ENCODE measurements around the gene ENTPD6.

Gene ENTPD6

GRCh38 chr20:25270829-25271251 lies 75.3 kb downstream of the ENTPD6 start:
- TF ChIP-seq, protein P1, sequence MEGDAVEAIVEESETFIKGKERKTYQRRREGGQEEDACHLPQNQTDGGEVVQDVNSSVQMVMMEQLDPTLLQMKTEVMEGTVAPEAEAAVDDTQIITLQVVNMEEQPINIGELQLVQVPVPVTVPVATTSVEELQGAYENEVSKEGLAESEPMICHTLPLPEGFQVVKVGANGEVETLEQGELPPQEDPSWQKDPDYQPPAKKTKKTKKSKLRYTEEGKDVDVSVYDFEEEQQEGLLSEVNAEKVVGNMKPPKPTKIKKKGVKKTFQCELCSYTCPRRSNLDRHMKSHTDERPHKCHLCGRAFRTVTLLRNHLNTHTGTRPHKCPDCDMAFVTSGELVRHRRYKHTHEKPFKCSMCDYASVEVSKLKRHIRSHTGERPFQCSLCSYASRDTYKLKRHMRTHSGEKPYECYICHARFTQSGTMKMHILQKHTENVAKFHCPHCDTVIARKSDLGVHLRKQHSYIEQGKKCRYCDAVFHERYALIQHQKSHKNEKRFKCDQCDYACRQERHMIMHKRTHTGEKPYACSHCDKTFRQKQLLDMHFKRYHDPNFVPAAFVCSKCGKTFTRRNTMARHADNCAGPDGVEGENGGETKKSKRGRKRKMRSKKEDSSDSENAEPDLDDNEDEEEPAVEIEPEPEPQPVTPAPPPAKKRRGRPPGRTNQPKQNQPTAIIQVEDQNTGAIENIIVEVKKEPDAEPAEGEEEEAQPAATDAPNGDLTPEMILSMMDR (IDR thresholded peaks at IDR 0.05; ENCODE audit: low read length, missing control alignments) = no peak
- no peak overlapping the region for H3K4me3 ChIP-seq (replicated peaks; ENCODE audit: low read depth, low read length)
- no peak for DNase-seq (ENCODE audit: low read depth)

DNA sequence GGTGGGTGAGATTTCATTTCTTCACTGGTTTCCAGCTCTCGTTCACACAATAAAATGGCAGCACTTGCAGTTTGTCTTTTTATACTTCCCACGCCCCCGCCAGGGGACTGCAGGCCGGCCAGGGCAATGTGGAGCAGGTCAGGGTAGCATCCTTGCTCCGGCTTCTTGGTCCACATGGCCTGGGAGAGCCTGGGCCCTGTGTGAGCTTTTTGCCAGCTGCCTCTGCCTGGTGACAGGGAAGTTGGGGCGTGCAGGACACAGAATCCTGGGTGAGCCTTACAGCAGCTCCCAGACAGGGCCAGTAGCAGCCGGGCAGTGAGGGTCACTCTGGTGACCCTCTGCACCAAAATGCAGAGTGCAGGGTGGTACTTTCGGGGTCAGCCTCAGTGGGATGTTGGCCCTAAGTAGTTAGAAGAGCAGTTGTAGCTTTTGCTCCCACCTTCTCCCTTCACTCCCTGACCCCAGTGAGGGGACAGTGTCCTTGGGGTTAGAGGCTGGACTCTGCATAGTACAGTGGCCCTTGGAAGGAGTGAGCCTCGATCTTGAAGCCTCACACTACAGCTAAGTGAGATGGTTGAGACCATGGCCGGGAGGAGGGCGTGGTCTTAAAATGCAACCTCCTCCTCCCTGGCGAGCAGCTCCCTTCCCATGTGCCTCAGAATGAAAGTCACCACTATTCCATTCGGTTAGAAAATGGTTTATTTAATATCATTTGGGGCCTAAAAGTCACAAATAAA lies 76.1 kb downstream of the ENTPD6 start:
- DNase-seq (ENCODE audit: low read depth) = no peak
- TF ChIP-seq, protein P1 (IDR thresholded peaks at IDR 0.05; ENCODE audit: low read length, missing control alignments) = no peak
- H3K4me3 ChIP-seq (replicated peaks; ENCODE audit: low read depth, low read length) = no peak overlapping the region

DNA sequence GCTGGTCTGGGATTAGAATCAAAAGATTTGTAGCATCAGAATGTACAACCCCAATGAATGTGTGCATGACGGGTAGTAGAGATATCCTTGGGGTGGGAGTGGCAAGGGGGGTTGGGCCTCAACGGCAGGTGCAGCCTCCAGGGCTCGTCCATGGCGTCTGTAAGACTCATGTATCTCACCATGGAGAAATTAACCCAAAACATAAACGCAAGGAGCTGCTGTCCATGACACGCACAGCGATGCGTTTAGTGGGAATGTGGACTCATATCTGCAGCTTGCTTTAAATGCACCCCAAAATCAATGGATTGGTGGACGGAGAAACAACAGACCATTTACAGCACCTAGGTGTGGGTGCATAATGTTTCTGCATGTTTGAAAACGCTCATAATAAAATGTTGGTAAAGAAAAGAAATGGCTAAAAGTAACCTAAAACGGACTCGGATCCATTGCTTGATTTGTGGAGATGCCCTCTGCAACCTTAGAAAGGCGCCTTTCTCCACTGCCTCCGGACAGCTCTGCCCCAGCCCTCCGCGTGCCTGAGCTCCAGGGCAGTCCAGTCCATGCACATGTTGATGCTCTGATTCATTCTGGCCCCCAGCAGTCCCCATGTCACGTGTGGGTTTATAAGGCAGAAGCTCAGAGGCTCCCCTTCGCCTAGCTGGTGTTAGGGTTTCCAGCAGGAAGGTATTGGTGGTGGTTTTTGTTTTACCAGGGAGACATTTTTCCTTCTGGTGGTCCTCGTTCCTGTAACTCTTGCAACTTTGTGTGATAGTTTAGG lies 76.9 kb downstream of the ENTPD6 start:
- TF ChIP-seq, protein P1 (IDR thresholded peaks at IDR 0.05; ENCODE audit: low read length, missing control alignments) = no peak
- no peak overlapping the region for H3K4me3 ChIP-seq (replicated peaks; ENCODE audit: low read depth, low read length)
- DNase-seq (ENCODE audit: low read depth) = no peak

GRCh38 chr20:25273046-25273445 lies 77.5 kb downstream of the ENTPD6 start:
- no peak for DNase-seq (ENCODE audit: low read depth)
- TF ChIP-seq, protein P1 (IDR thresholded peaks at IDR 0.05; ENCODE audit: low read length, missing control alignments) = no peak
- no peak overlapping the region for H3K4me3 ChIP-seq (replicated peaks; ENCODE audit: low read depth, low read length)

DNA sequence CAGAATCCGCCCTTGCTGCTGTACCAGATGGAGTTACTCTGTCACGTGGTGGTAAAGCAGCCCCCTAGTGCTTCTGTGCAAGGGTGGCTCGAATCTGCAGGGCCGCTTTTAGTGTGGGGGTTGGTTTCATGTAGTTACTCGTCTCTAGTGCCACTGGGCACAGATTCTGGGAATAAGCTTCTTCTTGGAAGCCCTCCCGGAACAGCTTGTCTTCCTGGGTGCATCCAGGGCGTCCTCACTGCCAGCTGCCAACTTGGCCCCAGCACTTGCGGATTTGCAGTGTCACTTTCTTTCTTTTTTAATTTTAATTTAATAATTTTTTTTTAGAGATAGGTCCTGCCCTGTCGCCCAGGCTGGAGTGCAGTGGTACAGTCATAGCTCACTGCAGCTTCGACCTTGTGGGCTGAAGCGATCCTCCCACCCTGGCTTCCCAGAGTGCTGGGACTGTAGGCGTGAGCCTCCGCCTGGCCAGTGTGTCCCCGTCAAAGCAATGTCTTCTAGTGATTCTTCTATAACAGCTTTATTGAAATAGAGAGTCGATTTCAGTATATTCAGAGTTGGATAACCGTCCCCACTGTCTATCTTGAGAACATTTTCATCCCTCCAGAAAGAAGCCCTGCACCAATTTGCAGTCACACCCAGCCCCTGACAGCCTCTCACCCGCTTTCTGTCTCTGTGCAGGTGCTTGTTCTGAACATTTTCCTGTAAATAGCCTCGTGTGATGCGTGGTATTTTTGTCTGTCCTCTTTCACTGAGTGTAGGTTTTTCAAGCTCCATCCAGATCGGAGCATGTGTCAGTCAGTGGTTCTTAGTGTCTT lies 78.2 kb downstream of the ENTPD6 start:
- no peak for DNase-seq (ENCODE audit: low read depth)
- H3K4me3 ChIP-seq (replicated peaks; ENCODE audit: low read depth, low read length) = no peak overlapping the region
- TF ChIP-seq, protein P1 (IDR thresholded peaks at IDR 0.05; ENCODE audit: low read length, missing control alignments) = no peak

DNA sequence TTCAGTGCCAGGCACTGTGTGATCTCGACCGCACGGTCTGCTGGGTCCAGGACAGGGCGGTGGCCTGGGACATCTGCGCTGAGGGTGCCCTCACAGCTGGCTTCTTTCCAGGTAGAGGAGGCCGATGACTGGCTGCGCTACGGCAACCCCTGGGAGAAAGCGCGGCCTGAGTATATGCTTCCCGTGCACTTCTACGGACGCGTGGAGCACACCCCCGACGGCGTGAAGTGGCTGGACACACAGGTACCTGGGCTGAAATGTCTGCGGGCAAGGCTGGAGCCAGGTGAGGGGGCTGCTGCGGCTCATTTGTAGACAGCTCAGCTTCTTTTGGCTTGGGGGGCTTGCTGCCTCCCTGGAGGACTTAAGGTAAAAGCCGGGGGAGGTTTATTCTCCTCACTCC lies 79.0 kb downstream of the ENTPD6 start:
- H3K4me3 ChIP-seq (replicated peaks; ENCODE audit: low read depth, low read length) = no peak overlapping the region
- TF ChIP-seq, protein P1 (IDR thresholded peaks at IDR 0.05; ENCODE audit: low read length, missing control alignments) = no peak
- no peak for DNase-seq (ENCODE audit: low read depth)

Measured in fibroblast of pulmonary artery (primary cell).